ENCODE results near the gene DDRGK1.

DDRGK1 gene

DNA sequence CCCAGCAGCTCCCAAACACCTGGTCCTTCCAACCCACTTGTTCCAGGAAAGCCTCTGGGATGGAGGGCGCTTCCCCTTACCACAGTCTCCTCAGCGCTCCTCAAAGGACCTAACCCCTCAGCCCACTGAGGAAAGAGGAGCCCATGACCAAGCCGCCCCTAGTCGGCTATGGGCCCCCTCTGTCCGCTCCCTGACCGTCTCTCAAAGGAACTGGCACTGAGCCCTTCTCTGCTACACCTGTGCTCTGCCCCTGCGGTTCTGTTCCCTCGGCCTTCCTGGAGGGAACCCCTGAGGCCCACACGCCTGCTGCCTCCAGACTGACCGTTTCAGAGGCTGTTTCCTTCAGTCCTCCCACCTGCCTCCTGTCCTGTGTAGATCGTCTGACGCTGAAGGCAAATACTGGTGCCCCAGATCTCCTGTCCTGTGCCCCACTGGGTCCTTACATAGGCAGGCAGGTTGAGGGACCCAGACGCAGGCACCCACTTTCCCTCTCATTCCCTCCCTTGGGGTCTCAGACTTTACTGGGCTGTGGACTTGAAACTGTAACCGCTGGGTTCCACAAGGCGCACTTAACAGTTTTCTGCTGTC lies 36.4 kb upstream of the DDRGK1 start:
- no peak overlapping the region for H2AFZ ChIP-seq (ENCODE audit: low read length)
- no peak overlapping the region for H4K91ac ChIP-seq (ENCODE audit: low read depth, low read length, poor library complexity)
- H2BK12ac ChIP-seq (ENCODE audit: low read length): peak overlapping the region; percentile 73
- H2BK5ac ChIP-seq (ENCODE audit: low read length): no peak overlapping the region
- H2AK5ac ChIP-seq (ENCODE audit: low read depth, low read length): peak overlapping the region; percentile 93
- peak overlapping the region; percentile 19 for H2BK15ac ChIP-seq (ENCODE audit: low read length)
- H3K4me2 ChIP-seq (ENCODE audit: insufficient read depth, low read length, poor library complexity, severe bottlenecking): no peak overlapping the region
- H3K4me3 ChIP-seq (ENCODE audit: low read length in 2 of 2): peak overlapping the region in 1 of 2 donors; percentile 1
- no peak overlapping the region for H3K27ac ChIP-seq (replicated peaks; ENCODE audit: low read length)
- peaks cover 0 to 8% of the 10 kb centered on the region in 2 donors for H3K4me1 ChIP-seq (ENCODE audit: control insufficient read depth in 2 of 2, insufficient read depth in 1 of 2, low read depth in 1 of 2, low read length in 2 of 2)
- no peak overlapping the region for H3K4ac ChIP-seq (ENCODE audit: low read length)
- H3K27me3 ChIP-seq (ENCODE audit: control insufficient read depth in 3 of 3, insufficient read depth in 3 of 3, low read depth in 1 of 3, low read length in 3 of 3): peaks cover 30 to 79% (median 52%) of the 10 kb centered on the region in 3 experiments
- no peak overlapping the region for H3K9ac ChIP-seq (ENCODE audit: low read depth, low read length, poor library complexity)
- WGBS, 2 donors (ENCODE audit: extremely low coverage in 2 of 2, insufficient read length in 2 of 2, insufficient replicate concordance in 1 of 2): no CpG with 5 or more reads among the region's 15 CpGs
- no peak overlapping the region for H2BK120ac ChIP-seq (ENCODE audit: low read depth, low read length)
- H4K8ac ChIP-seq (ENCODE audit: low read depth, low read length): no peak overlapping the region
- H3K18ac ChIP-seq (ENCODE audit: low read length): peak overlapping the region; percentile 28
- peaks cover 6 to 13% of the 10 kb centered on the region in 2 donors for H3K9me3 ChIP-seq (replicated peaks in 1 of 2; ENCODE audit: control insufficient read depth in 2 of 2, insufficient read depth in 1 of 2, low read depth in 1 of 2, low read length in 2 of 2)
- H3K79me1 ChIP-seq (ENCODE audit: low read depth, low read length): peaks cover 7% of the 10 kb centered on the region
- H3K23ac ChIP-seq (ENCODE audit: low read depth, low read length, poor library complexity): no peak overlapping the region
- no peak for DNase-seq (ENCODE audit: low spot score)
- peak overlapping the region; percentile 21 for H3K14ac ChIP-seq (ENCODE audit: low read length)
- no peaks in the 10 kb centered on the region for H3K36me3 ChIP-seq (replicated peaks in 1 of 2; ENCODE audit: control insufficient read depth in 2 of 2, insufficient read depth in 2 of 2, low read length in 2 of 2)

DNA sequence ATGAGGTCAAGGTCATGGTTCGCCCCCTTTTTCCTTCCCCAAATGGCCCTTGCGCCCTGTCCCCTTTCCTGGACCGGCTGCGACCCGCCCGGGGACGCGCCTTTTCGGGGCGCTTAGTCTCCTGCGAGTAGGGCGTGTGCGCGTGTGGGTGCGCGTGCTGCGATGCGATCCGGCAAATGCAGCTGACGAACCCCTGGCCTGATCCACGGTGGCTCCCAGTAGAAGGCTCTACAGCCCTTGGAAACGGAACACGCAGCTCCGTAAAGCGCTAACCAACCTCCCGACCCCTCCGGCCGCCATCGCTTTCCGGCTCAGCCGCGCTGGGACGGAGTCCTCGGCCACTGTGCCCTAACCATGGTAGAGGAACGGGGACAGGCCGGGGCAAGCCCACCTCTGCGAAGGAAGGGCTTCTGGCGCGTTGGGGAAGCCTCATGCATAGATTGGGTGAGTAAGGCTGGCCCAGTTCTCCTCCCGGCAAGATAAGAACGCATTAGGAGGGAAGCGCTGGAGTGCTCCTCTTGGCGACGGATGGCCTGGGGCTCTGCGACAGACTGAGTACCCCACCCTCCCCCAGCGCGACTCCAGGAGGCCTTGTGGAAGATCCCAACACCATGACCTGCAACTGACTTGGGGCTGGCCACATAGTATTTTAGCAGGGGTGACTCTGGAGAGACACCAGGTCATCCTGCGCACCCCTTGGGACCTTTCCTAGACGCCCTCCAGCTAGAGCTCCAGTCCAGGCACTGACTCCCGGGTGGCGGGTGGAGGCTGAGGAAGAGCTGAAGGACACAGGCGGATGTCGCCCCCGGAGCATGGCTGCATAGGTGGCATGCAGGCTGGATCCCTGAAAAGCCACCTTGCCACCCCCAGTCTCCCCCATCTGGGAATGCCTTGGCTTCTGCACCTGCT lies 35.6 kb upstream of the DDRGK1 start:
- Histone ChIP-seq H3K79me1 (ENCODE audit: low read depth, low read length) (peaks cover 8% of the 10 kb centered on the region), H3K9ac (ENCODE audit: low read depth, low read length, poor library complexity) (peak overlapping the region; percentile 90), H3K23ac (ENCODE audit: low read depth, low read length, poor library complexity) (peak overlapping the region; percentile 91), H2BK120ac (ENCODE audit: low read depth, low read length) (peak overlapping the region; percentile 67), H4K8ac (ENCODE audit: low read depth, low read length) (peak overlapping the region; percentile 92), H2BK5ac (ENCODE audit: low read length) (no peak overlapping the region), H3K18ac (ENCODE audit: low read length) (peak overlapping the region; percentile 97), H2BK12ac (ENCODE audit: low read length) (peak overlapping the region; percentile 73), H2AFZ (ENCODE audit: low read length) (peak overlapping the region; percentile 100), H3K36me3 (replicated peaks in 1 of 2; ENCODE audit: control insufficient read depth in 2 of 2, insufficient read depth in 2 of 2, low read length in 2 of 2) (no peaks in the 10 kb centered on the region), H3K4me1 (ENCODE audit: control insufficient read depth in 2 of 2, insufficient read depth in 1 of 2, low read depth in 1 of 2, low read length in 2 of 2) (peaks cover 1 to 8% of the 10 kb centered on the region in 2 donors), H3K9me3 (replicated peaks in 1 of 2; ENCODE audit: control insufficient read depth in 2 of 2, insufficient read depth in 1 of 2, low read depth in 1 of 2, low read length in 2 of 2) (peaks cover 6 to 13% of the 10 kb centered on the region in 2 donors), H3K27me3 (ENCODE audit: control insufficient read depth in 3 of 3, insufficient read depth in 3 of 3, low read depth in 1 of 3, low read length in 3 of 3) (peaks cover 30 to 84% (median 52%) of the 10 kb centered on the region in 3 experiments), H4K91ac (ENCODE audit: low read depth, low read length, poor library complexity) (peak overlapping the region; percentile 53), H2AK5ac (ENCODE audit: low read depth, low read length) (peak overlapping the region; percentile 93), H3K4me2 (ENCODE audit: insufficient read depth, low read length, poor library complexity, severe bottlenecking) (peak overlapping the region; percentile 95), H3K27ac (replicated peaks; ENCODE audit: low read length) (no peak overlapping the region), H3K4ac (ENCODE audit: low read length) (peak overlapping the region; percentile 23), H3K4me3 (ENCODE audit: low read length in 2 of 2) (peak overlapping the region; percentile 59 to 88), H2BK15ac (ENCODE audit: low read length) (peak overlapping the region; percentile 19), H3K14ac (ENCODE audit: low read length) (peak overlapping the region; percentile 71)
- WGBS, 2 donors (ENCODE audit: extremely low coverage in 2 of 2, insufficient read length in 2 of 2, insufficient replicate concordance in 1 of 2): no CpG with 5 or more reads among the region's 54 CpGs
- no peak for DNase-seq (ENCODE audit: low spot score)

DNA sequence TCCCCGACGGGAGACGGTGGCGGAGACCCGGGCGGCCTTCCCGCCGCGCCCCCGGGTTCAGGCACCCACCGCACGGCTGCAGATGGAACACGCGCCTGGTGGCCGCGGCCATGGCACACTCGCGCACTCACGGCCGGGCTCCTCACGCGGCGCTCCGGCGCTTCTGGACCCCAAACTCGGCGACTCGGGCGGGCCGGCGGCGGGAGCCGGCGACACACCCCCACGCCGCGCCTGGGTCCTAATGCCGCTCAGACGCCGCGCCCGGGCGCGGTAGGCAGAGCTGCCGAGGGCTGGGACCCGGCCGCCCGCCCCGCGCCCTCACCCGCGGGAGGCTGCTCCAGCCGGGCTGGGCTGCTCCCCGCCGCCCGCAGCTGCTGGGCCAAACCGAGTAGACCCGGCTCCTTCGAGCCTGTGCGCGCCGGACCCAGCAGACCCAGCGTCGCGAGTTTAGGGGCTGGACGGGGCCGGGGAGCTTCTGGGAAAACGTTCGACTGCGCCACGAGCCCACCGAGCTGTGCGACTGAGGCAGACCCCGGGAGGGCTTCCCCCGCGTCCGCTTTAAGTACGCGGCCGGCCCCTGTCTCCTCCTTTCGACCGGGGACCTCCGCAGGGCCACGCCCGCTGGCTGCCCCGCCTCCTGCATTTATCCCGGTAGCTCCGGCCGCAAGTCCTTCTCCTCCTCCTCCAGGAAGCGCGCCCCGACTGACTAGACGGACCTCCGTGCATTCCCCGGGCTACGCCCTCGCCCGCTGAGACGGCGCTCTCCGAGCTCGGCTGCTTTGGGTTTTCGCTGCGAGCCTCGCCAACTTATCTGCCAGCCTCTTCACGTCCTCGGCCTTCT lies 34.8 kb upstream of the DDRGK1 start, which contains the start of gene SLC4A11:
Gene SLC4A11 (minus strand): TSS at position 165 of the 841 bp plus-strand sequence. CDS start 53 bp downstream, at position 112.
- peak within 1 kb of the TSS; percentile 84 for H2BK12ac ChIP-seq (ENCODE audit: low read length)
- peak within 1 kb of the TSS; percentile 71 for H3K14ac ChIP-seq (ENCODE audit: low read length)
- H3K4ac ChIP-seq (ENCODE audit: low read length): peak within 1 kb of the TSS; percentile 23
- H4K8ac ChIP-seq (ENCODE audit: low read depth, low read length): peak within 1 kb of the TSS; percentile 92
- DNase-seq (ENCODE audit: low spot score): peak; percentile 31
- peaks cover 6 to 13% of the 10 kb centered on the region in 2 donors for H3K9me3 ChIP-seq (replicated peaks in 1 of 2; ENCODE audit: control insufficient read depth in 2 of 2, insufficient read depth in 1 of 2, low read depth in 1 of 2, low read length in 2 of 2)
- H3K4me2 ChIP-seq (ENCODE audit: insufficient read depth, low read length, poor library complexity, severe bottlenecking): peak within 1 kb of the TSS; percentile 95
- no CpG with 5 or more reads among the region's 107 CpGs for WGBS, 2 donors (ENCODE audit: extremely low coverage in 2 of 2, insufficient read length in 2 of 2, insufficient replicate concordance in 1 of 2)
- peak within 1 kb of the TSS; percentile 66 for H2BK5ac ChIP-seq (ENCODE audit: low read length)
- peak within 1 kb of the TSS; percentile 90 for H3K9ac ChIP-seq (ENCODE audit: low read depth, low read length, poor library complexity)
- H2BK15ac ChIP-seq (ENCODE audit: low read length): peak within 1 kb of the TSS; percentile 58
- H4K91ac ChIP-seq (ENCODE audit: low read depth, low read length, poor library complexity): peak within 1 kb of the TSS; percentile 53
- peak within 1 kb of the TSS; percentile 67 for H2BK120ac ChIP-seq (ENCODE audit: low read depth, low read length)
- H2AFZ ChIP-seq (ENCODE audit: low read length): peak within 1 kb of the TSS; percentile 100
- H3K36me3 ChIP-seq (replicated peaks in 1 of 2; ENCODE audit: control insufficient read depth in 2 of 2, insufficient read depth in 2 of 2, low read length in 2 of 2): no peaks in the 10 kb centered on the region
- H3K4me3 ChIP-seq (ENCODE audit: low read length in 2 of 2): peak within 1 kb of the TSS; percentile 59 to 88
- peak within 1 kb of the TSS; percentile 97 for H3K18ac ChIP-seq (ENCODE audit: low read length)
- H3K79me1 ChIP-seq (ENCODE audit: low read depth, low read length): peaks cover 8% of the 10 kb centered on the region
- H3K4me1 ChIP-seq (ENCODE audit: control insufficient read depth in 2 of 2, insufficient read depth in 1 of 2, low read depth in 1 of 2, low read length in 2 of 2): peaks cover 5 to 8% of the 10 kb centered on the region in 2 donors
- H3K27me3 ChIP-seq (ENCODE audit: control insufficient read depth in 3 of 3, insufficient read depth in 3 of 3, low read depth in 1 of 3, low read length in 3 of 3): peaks cover 30 to 76% (median 52%) of the 10 kb centered on the region in 3 experiments
- peak within 1 kb of the TSS; percentile 91 for H3K23ac ChIP-seq (ENCODE audit: low read depth, low read length, poor library complexity)
- H3K27ac ChIP-seq (replicated peaks; ENCODE audit: low read length): no peak within 1 kb of the TSS
- H2AK5ac ChIP-seq (ENCODE audit: low read depth, low read length): peak within 1 kb of the TSS; percentile 46
